ENCODE results near the gene GRIK2.

GRCh38 chr6:101509536-101509935 is 116.0 kb downstream of the GRIK2 start:
- TF ChIP-seq POLR2A (IDR thresholded peaks at IDR 0.05; ENCODE audit: low read depth, low read length) = no peak
- no peak for TF ChIP-seq TAF1 (IDR thresholded peaks at IDR 0.05; ENCODE audit: borderline replicate concordance, low read depth, low read length)

Data from GM12892 (cell line).